G401.6 (cell line): Measurements from ENCODE around the gene DFFB.

Experiments used
- FAIRE-seq: peaks from 2 replicates; lab custom pipeline; 2012; peaks lifted over from hg19 to GRCh38; lab: Jason Lieb, UNC

DFFB gene

GRCh38 chr1:3831689-3832088 is 25.6 kb upstream of the DFFB start:
- no peak for FAIRE-seq

GRCh38 chr1:3834701-3835100 is 22.6 kb upstream of the DFFB start:
- no peak for FAIRE-seq

- FAIRE-seq = no peak
These were observed 20.9 kb upstream of the DFFB start for GRCh38 chr1:3836421-3836820.

GRCh38 chr1:3837200-3837599 is 20.1 kb upstream of the DFFB start:
- FAIRE-seq = no peak

- no peak for FAIRE-seq
These were observed 19.6 kb upstream of the DFFB start for GRCh38 chr1:3837685-3838084.

GRCh38 chr1:3838788-3839187 is 18.5 kb upstream of the DFFB start:
- no peak for FAIRE-seq

- FAIRE-seq = no peak
These were observed 15.8 kb upstream of the DFFB start for GRCh38 chr1:3841491-3841890.

GRCh38 chr1:3842912-3843311 is 14.4 kb upstream of the DFFB start:
- FAIRE-seq = no peak

- no peak for FAIRE-seq
These were observed 10.7 kb upstream of the DFFB start for GRCh38 chr1:3846541-3846940.

- no peak for FAIRE-seq
These were observed 10.2 kb upstream of the DFFB start for GRCh38 chr1:3847081-3847480.

- FAIRE-seq = no peak
These were observed 6.4 kb upstream of the DFFB start for GRCh38 chr1:3850857-3851256.

- no peak for FAIRE-seq
These were observed 6.0 kb upstream of the DFFB start for GRCh38 chr1:3851292-3851691.

- no peak for FAIRE-seq
These were observed 5.2 kb upstream of the DFFB start for GRCh38 chr1:3852091-3852490.

- FAIRE-seq = no peak
These were observed 4.4 kb upstream of the DFFB start for GRCh38 chr1:3852711-3853485.

GRCh38 chr1:3857791-3858129 is 484 bp downstream of the DFFB start:
- FAIRE-seq = no peak

GRCh38 chr1:3858231-3858981 is 1.1 kb downstream of the DFFB start:
- FAIRE-seq = no peak

GRCh38 chr1:3863231-3863935 is 6.1 kb downstream of the DFFB start:
- FAIRE-seq = no peak

GRCh38 chr1:3864884-3865283 is 7.6 kb downstream of the DFFB start:
- FAIRE-seq = no peak

- FAIRE-seq = no peak
These were observed 8.4 kb downstream of the DFFB start for GRCh38 chr1:3865606-3866160.

GRCh38 chr1:3868464-3869006 is 11.3 kb downstream of the DFFB start:
- no peak for FAIRE-seq

- FAIRE-seq = no peak
These were observed 12.6 kb downstream of the DFFB start for GRCh38 chr1:3869751-3870301.

GRCh38 chr1:3871451-3871805 is 14.2 kb downstream of the DFFB start:
- FAIRE-seq = no peak

- FAIRE-seq = no peak
These were observed 15.3 kb downstream of the DFFB start for GRCh38 chr1:3872546-3872945.
